ENCODE results near the gene SEPTIN5.

The SEPTIN5 gene

GRCh38 chr22:19739448-19739895, 25.2 kb downstream of the SEPTIN5 start:
- no peak for TF ChIP-seq CTCF (conservative IDR thresholded peaks at IDR 0.05; ENCODE audit: low read depth, low read length)
- DNase-seq (ENCODE audit: low read depth) = no peak
- no peak overlapping the region for H3K4me3 ChIP-seq (ENCODE audit: low read length)

GRCh38 chr22:19739911-19740449, 25.7 kb downstream of the SEPTIN5 start:
- no peak for TF ChIP-seq CTCF (conservative IDR thresholded peaks at IDR 0.05; ENCODE audit: low read depth, low read length)
- no peak for DNase-seq (ENCODE audit: low read depth)
- H3K4me3 ChIP-seq (ENCODE audit: low read length) = no peak overlapping the region

GRCh38 chr22:19740586-19740985, 26.3 kb downstream of the SEPTIN5 start:
- no peak overlapping the region for H3K4me3 ChIP-seq (ENCODE audit: low read length)
- DNase-seq (ENCODE audit: low read depth) = no peak
- no peak for TF ChIP-seq CTCF (conservative IDR thresholded peaks at IDR 0.05; ENCODE audit: low read depth, low read length)

- TF ChIP-seq CTCF (conservative IDR thresholded peaks at IDR 0.05; ENCODE audit: low read depth, low read length) = no peak
- H3K4me3 ChIP-seq (ENCODE audit: low read length) = no peak overlapping the region
- no peak for DNase-seq (ENCODE audit: low read depth)
Observed at GRCh38 chr22:19741053-19741452, 26.8 kb downstream of the SEPTIN5 start.

- DNase-seq (ENCODE audit: low read depth) = no peak
- no peak for TF ChIP-seq CTCF (conservative IDR thresholded peaks at IDR 0.05; ENCODE audit: low read depth, low read length)
- H3K4me3 ChIP-seq (ENCODE audit: low read length) = no peak overlapping the region
Observed at GRCh38 chr22:19742160-19743066, 28.1 kb downstream of the SEPTIN5 start.

- TF ChIP-seq CTCF (conservative IDR thresholded peaks at IDR 0.05; ENCODE audit: low read depth, low read length) = no peak
- H3K4me3 ChIP-seq (ENCODE audit: low read length) = no peak overlapping the region
- no peak for DNase-seq (ENCODE audit: low read depth)
Observed at GRCh38 chr22:19743081-19743480, 28.8 kb downstream of the SEPTIN5 start.

- no peak for TF ChIP-seq CTCF (conservative IDR thresholded peaks at IDR 0.05; ENCODE audit: low read depth, low read length)
- no peak overlapping the region for H3K4me3 ChIP-seq (ENCODE audit: low read length)
- no peak for DNase-seq (ENCODE audit: low read depth)
Observed at GRCh38 chr22:19743651-19744050, 29.3 kb downstream of the SEPTIN5 start.
